ENCODE measurements around the gene NMU. TPM values are rescaled to one million over a fixed set of nuclear protein-coding genes. Genes with fewer than 3 reads are reported as not detected.
"Not testable (repeated sequence)": the region's sequence is repeated elsewhere in the genome, so short reads cannot be mapped to it uniquely, and the experiment has no call there.

Gene NMU
- total RNA-seq, 4 donors from 2014 or later, result 0.88 to 9.0 TPM; not detected in 2

DNA sequence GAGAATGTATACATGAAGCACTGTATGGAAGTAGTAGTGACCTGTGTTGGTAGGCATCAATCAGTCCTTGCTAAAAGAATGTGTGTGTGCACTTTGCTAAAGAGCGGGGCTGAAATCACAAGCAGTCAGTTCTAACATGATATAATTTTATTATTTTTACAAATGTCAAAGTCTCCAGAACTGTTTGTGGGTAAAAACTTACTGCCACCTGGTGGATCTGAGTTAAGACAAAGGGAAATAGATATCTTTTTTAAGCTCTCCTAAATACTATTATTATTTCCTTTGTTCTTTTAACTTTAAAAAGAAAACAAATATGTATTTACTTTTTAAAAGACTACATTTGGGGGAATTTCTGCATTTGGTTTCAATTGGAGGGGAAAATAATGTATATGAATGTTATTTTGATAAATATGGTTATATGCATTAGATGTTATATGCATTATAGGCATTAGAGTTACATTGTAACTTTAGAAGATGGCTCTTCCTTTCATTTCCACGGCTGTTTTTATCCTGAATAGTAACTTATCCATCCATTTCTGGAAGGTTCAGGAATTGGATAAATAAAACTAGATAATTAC, 81.6 kb downstream of the NMU start:
- no peak for DNase-seq
- Histone ChIP-seq H3K27me3 (no peaks in the 10 kb centered on the region), H3K36me3 (no peaks in the 10 kb centered on the region), H3K4me1 (no peaks in the 10 kb centered on the region), H3K9me3 (no peaks in the 10 kb centered on the region), H3K4me3 (replicated peaks in 1 of 3) (no peak overlapping the region), H3K27ac (no peak overlapping the region)
- TF ChIP-seq, protein P1, sequence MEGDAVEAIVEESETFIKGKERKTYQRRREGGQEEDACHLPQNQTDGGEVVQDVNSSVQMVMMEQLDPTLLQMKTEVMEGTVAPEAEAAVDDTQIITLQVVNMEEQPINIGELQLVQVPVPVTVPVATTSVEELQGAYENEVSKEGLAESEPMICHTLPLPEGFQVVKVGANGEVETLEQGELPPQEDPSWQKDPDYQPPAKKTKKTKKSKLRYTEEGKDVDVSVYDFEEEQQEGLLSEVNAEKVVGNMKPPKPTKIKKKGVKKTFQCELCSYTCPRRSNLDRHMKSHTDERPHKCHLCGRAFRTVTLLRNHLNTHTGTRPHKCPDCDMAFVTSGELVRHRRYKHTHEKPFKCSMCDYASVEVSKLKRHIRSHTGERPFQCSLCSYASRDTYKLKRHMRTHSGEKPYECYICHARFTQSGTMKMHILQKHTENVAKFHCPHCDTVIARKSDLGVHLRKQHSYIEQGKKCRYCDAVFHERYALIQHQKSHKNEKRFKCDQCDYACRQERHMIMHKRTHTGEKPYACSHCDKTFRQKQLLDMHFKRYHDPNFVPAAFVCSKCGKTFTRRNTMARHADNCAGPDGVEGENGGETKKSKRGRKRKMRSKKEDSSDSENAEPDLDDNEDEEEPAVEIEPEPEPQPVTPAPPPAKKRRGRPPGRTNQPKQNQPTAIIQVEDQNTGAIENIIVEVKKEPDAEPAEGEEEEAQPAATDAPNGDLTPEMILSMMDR (IDR thresholded peaks at IDR 0.05), result peak in 3 of 6 experiments; percentile 38 to 49 (median 43)
- TF ChIP-seq POLR2A (IDR thresholded peaks at IDR 0.05), result no peak
- intact Hi-C loops (cut with DNase I), result no loop called here
- WGBS, 2 donors, result 40 to 47% methylated on average over 2 of the region's 2 CpGs

DNA sequence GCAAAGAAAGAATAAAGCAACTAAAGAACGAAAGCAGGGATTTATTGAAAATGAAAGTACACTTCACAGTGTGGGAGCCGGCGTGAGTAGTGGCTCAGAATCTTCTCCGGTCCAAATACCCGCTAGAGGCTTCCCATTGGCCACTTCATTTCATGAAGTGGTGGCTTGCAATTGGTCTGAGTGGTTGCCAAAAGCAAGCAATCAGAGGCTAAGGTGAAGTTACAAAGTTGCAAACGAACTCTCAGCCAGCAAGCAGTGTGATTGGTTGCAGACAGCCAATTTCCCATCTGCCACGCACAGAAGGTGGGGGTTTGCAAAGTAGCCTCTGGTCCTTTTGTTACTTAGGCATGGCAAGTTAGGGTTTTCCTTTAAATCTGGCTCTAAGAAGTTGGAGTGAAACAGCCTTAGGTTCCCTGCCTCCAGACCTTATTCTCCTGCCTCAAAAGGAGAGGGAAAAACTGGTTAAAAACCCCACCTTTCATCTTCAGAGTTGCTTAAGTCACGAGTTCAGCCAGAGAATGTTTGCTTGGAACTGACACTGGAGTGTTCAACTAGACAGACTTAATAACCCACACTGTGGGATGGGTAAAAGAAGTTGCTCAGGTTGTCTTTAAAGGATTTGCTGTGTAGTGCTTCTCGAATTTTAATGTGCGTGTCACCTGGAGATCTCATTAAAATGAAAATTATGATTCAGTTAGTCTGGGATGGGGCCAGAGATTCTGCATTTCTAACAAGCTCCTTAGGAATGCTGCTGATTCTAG, 82.5 kb downstream of the NMU start:
- no peak overlapping the region for H3K4me3 ChIP-seq (replicated peaks in 1 of 3)
- H3K36me3 ChIP-seq, result no peaks in the 10 kb centered on the region
- H3K27me3 ChIP-seq, result no peaks in the 10 kb centered on the region
- TF ChIP-seq, protein P1 (IDR thresholded peaks at IDR 0.05), result no peak
- TF ChIP-seq POLR2A (IDR thresholded peaks at IDR 0.05), result no peak
- H3K9me3 ChIP-seq, result no peaks in the 10 kb centered on the region
- H3K4me1 ChIP-seq, result no peaks in the 10 kb centered on the region
- DNase-seq, result peak; percentile 20 to 26
- WGBS, 2 donors, result 58 to 62% methylated on average over 10 of the region's 10 CpGs
- intact Hi-C loops (cut with DNase I), result no loop called here
- H3K27ac ChIP-seq, result no peak overlapping the region

DNA sequence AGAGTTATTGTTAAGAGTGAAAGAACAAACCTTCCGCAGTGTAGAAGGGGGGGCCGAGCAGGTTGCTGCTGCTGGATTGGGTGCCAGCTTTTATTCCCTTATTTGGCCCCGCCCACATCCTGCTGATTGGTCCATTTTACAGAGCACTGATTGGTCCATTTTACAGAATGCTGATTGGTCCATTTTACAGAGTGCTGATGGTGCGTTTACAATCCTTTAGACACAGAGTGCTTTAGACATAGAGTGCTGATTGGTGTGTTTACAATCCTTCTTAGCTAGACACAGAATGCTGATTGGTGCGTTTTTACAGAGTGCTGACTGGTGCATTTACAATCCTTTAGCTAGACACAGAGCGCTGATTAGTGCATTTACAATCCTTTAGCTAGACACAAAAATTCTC, 84.1 kb downstream of the NMU start:
- DNase-seq; H3K4me3 ChIP-seq (replicated peaks in 1 of 3); H3K27me3 ChIP-seq; H3K27ac ChIP-seq; intact Hi-C loops (cut with DNase I); H3K9me3 ChIP-seq; H3K36me3 ChIP-seq; H3K4me1 ChIP-seq: not testable (repeated sequence)
- WGBS, 2 donors, result 90 to 95% methylated on average over 6 of the region's 6 CpGs

DNA sequence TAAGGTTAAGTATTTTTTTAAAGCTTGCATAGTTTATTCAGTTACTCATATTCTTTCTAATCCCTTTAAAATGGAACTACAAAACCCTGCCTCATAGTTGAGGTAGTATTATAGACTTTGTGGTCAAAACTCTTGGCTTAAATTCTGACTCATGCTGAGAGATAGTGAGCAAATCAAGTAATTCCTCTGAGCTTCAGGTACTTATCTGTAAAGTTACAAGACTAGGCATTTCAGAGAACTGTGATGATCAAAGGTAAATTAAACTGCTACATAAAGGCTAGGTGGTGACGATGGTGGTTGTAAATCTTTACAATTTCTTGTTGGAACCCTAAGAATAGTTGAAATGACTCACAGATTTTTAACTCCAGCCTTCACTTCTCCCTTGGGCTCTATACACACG, 86.2 kb downstream of the NMU start:
- TF ChIP-seq, protein P1 (IDR thresholded peaks at IDR 0.05), result no peak
- TF ChIP-seq POLR2A (IDR thresholded peaks at IDR 0.05), result no peak
- 81 to 87% methylated on average over 2 of the region's 2 CpGs for WGBS, 2 donors
- no peaks in the 10 kb centered on the region for H3K36me3 ChIP-seq
- H3K27ac ChIP-seq, result no peak overlapping the region
- no peak overlapping the region for H3K4me3 ChIP-seq (replicated peaks in 1 of 3)
- H3K4me1 ChIP-seq, result peaks cover 4% of the 10 kb centered on the region in 2 donors
- no peaks in the 10 kb centered on the region for H3K27me3 ChIP-seq
- intact Hi-C loops (cut with DNase I), result no loop called here
- no peaks in the 10 kb centered on the region for H3K9me3 ChIP-seq
- DNase-seq, result no peak

DNA sequence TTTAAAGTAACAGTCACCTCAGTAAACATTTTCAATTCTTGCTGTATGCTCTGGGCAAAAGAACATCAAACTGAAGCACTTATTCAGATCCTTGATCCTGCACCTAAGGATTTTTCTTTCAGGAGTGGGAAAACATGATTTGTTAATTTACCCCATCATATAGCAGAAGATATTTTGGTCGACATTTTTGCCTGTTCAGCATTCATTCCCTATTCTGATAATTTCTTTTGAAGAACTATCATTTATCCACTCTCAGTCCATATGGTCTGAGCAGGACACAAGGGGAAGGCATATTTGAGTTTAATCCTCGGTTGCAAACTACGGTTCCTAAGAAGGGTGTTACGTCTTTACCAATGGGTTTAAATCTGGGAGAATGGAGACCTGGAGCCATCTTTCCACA, 88.2 kb downstream of the NMU start:
- no peaks in the 10 kb centered on the region for H3K36me3 ChIP-seq
- H3K27ac ChIP-seq, result peak overlapping the region in 2 of 3 donors; percentile 99 to 100
- intact Hi-C loops (cut with DNase I), result no loop called here
- WGBS, 2 donors, result 63 to 76% methylated on average over 4 of the region's 4 CpGs
- no peaks in the 10 kb centered on the region for H3K27me3 ChIP-seq
- H3K4me1 ChIP-seq, result peaks cover 4% of the 10 kb centered on the region in 2 donors
- DNase-seq, result no peak
- H3K9me3 ChIP-seq, result no peaks in the 10 kb centered on the region
- TF ChIP-seq, protein P1 (IDR thresholded peaks at IDR 0.05), result no peak
- no peak for TF ChIP-seq POLR2A (IDR thresholded peaks at IDR 0.05)
- peak overlapping the region in 1 of 3 donors; percentile 94 for H3K4me3 ChIP-seq (replicated peaks in 1 of 3)
